HG02885 (cell line): ENCODE data around the gene ADORA2B.
"Not testable (repeated sequence)": the region's sequence is repeated elsewhere in the genome, so short reads cannot be mapped to it uniquely, and the experiment has no call there.

Experiments
- ATAC-seq: cut with Tn5 transposase; IDR thresholded peaks from one replicate; pipeline ENCODE4 v1.9.1; 2021; ENCODE audit warnings: mild to moderate bottlenecking; ENCODE audit not compliant: unreplicated experiment, poor library complexity

Gene ADORA2B

DNA sequence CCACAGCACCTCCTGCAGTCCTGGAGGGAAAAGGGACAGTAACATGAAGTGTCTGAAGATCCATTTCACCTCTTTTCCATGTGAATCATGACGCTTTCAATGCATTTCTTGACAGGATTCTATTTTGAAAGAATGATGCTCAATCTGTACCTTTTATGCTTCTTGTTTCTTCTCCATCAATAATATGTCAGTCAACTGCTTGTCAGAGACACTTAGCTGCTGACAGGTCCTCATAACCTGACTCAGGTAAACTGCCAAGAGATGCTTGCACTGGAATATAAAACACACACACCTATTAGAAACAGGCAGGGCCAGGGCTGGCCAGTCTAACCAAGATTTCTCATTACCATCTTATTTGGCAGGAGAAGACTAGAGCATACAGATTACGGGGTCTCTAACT, 33.0 kb downstream of the ADORA2B start:
- ATAC-seq = no peak

DNA sequence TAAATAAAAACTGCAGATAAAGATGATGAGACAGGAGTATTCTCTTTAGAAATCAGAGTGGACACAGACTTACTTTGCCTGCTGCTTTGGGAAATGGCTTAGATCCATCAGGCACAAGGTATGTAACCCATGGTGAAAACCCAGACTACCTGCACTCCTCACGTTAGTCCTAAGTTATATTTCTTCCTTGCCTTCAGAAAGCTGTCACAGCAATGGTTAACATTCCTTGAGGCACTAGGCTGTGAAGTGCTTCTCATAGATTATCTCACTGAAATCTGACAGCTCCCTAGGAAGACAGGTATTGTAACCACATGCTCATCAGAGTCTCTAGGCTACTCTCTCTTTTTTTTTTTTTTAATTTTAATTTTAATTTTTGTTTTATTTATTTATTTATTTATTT, 33.7 kb downstream of the ADORA2B start:
- no peak for ATAC-seq

DNA sequence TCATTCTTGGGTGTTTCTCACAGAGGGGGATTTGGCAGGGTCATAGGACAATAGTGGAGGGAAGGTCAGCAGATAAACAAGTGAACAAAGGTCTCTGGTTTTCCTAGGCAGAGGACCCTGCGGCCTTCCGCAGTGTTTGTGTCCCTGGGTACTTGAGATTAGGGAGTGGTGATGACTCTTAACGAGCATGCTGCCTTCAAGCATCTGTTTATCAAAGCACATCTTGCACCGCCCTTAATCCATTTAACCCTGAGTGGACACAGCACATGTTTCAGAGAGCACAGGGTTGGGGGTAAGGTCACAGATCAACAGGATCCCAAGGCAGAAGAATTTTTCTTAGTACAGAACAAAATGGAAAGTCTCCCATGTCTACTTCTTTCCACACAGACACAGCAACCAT, 34.1 kb downstream of the ADORA2B start:
- not testable (repeated sequence) for ATAC-seq

DNA sequence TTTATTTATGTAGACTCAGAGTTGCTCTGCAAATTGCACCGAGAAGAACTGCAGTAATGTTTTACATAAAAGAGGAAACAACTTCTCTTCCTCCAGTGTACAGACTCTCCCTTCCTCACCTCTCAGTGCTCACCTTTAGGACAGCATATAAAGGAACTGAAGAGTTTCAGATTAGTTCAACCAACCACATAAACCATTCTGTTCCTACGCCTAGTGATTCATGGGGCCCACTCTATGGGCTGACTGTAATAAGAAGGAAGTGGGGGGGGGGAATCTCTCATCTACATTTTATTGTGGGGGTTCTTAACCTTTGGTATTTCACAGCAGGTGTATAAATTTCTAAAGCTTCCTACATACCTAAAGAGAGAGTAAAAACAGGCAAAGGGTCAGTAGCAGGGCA, 36.3 kb downstream of the ADORA2B start:
- peak; percentile 94 for ATAC-seq

DNA sequence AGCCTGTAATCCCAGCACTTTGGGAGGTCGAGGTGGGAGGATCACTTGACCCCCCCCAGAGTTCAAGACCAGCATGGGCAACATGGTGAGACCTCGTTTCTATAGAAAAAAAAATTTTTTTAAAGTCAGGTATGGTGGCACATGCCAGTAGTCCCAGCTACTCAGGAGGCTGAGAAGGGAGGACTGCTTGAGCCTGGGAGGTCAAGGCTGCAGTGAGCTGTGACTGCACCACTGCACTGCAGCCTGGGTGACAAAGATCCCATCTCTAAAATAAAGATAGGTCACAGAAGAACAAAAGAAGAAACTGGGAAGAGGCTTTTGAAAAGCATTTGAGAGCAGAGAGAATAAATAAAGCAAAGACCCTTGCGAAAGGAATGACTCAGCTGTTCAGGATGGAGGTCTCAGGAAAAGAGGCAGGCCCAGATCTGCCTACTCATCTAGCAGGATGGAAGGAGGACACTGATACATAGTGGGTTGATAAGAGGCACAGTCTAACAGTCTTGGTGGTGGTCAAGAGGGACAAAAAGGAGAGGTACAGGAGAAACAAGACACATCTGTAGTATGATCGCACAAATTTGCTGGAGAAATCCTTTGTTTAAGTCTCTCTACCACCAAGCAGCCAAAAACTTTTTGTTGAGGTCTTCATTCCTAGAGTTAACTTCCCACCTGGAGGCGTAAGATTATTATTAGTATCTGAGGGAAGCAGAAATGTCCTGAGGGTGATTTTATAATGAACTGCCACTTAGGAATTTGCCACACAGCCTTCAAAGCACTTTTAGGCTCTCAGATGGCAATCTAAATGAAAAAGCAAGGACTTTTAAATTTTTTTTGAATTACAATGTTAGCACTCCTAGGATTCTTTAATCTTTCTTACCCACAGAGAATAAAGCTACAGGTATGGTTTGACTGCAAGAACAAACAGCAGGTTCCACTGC, 37.0 kb downstream of the ADORA2B start:
- ATAC-seq = no peak

DNA sequence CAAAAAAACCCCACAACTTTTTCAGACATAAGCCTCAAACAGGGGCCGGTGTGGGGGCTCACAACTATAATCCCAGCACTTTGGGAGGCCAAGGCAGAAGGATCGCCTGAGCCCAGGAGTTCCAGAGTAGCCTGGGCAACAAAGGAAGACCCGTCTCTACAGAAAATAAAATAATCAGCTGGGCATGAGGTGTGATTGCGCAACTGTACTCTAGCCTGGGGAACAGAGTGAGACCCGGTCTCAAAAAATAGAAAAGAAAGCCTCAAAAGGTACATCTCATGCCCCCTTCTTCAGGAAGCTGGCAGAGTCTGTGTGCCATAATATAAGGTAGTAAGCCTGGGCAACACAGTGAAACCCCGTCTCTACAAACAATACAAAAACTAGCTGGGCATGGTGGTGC, 51.4 kb downstream of the ADORA2B start:
- ATAC-seq = no peak

DNA sequence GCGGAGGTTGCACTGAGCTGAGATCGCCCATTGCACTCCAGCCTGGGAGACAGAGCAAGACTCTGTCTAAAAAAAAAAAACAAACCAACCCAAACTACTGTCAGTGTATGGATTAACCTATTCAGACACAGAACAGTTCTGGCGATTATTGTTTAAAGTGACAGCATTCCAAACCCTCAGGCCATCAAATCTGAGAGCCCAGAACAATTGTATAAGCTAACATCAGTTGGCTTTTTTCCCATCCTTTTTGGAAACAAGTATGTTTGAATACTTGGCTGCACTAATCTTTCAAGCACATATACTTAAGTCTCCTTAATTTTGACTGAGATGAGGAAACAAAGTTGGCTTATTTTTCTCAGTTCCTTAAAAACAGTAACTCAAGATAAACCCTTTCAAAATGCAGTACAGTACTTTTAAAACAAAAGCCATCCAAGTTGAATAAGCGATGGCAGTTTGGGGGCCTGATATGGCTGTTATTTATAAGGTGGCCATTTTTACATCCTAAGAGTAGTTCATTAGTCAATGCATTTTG, 53.2 kb downstream of the ADORA2B start:
- ATAC-seq = no peak

DNA sequence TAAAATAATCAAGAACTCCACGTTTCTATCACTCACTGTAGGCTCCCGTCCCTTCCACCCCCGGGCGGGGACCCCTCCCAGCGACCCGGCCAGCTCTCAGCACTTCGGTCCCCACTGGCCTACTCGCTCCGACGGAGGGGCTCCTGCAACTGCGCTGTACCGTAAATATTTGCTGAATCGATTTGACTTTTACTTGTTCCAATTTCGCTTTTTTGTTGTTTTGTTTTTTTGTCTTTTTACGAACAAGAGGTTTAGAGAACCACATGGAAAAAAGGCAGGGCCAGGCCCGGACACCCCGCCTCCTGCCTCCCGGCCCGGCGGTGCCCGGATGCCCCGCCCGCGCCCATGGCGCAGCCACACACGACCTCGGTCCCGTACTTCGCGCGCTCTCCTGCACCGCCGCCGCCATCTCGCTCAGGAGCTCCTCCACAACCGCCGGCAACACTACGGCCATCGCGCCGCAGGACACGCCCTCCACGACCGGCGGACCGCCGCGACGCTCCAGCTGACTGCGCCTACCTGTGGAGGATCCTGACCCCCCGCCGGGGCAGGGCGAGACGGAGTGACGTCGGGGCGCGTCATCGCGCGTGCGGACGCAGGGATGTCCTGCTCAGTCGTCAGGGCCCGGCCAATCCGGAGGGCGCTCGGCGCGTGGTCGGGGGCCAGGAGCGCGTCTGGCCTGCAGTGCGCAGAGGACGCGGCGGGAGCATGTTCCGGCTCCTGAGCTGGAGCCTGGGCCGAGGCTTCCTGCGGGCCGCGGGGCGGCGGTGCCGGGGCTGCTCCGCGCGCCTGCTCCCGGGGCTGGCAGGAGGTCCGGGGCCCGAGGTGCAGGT, 54.4 kb downstream of the ADORA2B start, which contains the start of the genes TTC19 and ZSWIM7:
Gene TTC19, plus strand, starts transcription at position 684 of the 833 bp plus-strand sequence. Its CDS starts 25 bp downstream, at position 709.
Gene ZSWIM7, minus strand, starts transcription at position 564 of the 833 bp plus-strand sequence. Its CDS starts 110 bp downstream, at position 454.
- peak; percentile 95 for ATAC-seq

DNA sequence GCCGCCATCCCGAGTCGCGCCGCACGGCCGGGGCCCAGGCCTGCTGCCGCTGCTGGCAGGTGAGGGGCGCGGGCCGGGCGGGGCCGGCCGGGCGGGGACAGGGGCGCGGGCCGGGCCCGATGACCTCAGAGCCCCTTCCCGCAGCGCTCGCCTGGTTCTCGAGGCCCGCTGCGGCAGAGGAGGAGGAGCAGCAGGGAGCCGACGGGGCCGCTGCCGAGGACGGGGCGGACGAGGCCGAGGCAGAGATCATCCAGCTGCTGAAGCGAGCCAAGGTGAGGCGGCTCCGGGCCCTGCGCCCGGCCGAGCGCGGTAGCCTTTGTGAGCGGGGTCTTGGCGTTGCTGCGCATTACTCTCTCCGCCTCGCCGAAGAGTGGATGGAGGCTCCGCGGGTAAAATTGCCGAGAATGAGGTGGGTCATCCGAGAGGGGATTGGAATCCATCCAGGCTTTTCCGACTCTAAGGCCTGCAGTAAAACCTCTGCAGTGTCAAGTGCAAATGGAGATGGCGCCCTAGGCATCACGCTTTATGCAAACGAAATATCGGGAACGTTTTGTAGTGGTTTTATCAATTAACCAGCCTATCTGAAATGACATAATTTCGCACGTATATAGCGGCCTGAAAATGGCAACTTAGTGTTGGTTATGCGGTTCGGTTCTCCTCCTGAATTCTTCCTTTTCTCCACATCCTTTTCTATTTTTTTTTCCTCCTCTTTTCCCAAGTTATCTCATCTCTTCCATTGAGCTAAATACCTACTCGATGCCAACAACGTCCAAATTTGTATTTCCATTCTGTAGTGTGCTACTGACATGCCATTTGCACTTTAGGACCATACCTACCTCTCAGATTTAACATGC, 55.3 kb downstream of the ADORA2B start:
- peak; percentile 23 for ATAC-seq

DNA sequence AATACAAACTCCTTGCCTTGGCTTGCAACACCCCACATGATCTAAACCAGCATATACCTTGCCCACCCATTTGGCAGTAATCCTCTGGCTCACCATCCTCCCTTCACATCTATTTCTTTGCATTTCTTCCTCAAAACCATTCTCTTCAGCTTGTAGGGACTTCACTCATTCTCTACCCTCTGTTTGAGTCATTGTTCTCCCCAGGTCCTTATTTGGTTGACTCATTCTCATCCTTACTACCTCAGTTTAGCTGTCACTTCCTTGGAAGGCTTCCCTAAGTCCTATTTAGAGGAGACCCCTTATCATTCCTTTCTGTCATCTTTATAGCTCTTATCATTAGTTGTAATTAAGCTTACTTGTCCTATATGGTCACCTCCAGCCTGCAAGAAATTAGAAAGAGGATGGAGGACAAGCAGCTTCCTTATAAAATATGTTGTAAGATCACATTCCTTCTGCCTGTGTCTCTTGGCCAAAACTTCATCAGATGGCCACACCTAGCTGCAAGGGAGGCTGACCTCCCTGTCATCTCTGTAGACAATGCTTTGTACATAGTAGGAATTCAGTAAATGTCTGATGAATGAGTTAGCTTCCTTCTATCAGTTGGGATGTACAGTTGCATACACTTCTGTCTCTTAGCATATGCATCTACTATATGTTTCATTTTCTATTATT, 56.4 kb downstream of the ADORA2B start:
- no peak for ATAC-seq

DNA sequence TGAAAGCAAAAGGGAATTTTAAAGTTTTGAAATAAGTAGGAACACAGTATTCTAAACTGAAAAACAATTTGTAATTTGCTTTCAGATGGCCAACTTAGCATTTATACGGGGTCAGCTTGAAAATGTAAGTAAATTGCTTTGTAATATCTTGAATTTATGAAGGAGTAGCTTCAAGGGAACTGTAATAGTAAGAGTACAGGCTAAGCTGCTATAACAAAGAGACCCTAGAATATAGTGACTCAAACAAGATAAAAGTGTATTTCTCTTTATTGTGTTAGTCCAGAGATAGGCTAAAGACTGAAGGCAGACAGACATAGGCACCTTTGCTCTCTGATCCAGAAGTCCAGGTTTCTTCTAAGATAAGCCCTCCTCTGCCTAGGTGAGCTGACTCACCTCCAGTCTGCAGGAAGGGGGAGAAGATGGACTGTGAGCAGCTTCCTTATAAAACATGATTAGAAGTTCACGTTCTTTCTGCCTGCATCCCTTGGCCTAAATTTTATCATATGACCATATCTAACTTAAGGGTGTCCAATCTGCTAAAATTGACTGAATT, 57.9 kb downstream of the ADORA2B start:
- ATAC-seq = no peak

DNA sequence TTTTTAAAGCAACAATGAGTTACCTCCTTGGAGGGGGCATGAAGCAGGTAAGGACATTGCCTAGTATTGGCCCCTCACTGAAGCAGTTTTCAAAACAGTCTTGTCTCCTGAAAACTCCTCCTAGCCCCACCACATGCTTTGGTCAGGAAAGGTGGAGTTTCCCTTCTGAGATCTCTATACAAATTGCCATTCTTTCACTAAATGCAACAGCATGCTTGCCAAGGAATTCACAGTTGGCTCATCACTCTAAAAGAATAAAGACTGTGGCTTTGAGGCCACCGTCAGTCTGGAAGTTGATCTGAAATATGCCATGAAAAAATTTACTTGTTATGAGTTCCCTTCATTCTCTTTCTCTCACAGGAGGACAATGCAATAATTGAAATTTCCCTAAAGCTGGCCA, 58.9 kb downstream of the ADORA2B start:
- ATAC-seq = no peak

DNA sequence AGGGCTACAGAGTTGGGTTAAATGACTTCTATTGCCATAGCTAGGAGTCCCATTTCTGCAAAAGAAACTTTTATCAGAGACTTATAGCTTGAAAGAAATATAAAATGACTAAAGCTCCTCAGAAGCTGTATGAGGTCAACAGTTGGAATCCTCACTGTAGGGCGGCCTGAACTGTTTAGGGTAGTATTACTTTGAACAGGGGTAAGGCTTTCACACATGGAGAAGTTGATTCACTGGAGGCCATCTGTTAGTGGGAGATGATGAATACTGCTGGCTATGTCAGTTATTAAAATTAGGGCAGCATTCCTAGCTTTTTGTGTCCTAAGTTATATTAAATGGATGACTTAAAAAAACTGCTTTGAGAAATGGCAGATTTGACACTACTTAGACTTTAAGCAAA, 60.7 kb downstream of the ADORA2B start:
- no peak for ATAC-seq

DNA sequence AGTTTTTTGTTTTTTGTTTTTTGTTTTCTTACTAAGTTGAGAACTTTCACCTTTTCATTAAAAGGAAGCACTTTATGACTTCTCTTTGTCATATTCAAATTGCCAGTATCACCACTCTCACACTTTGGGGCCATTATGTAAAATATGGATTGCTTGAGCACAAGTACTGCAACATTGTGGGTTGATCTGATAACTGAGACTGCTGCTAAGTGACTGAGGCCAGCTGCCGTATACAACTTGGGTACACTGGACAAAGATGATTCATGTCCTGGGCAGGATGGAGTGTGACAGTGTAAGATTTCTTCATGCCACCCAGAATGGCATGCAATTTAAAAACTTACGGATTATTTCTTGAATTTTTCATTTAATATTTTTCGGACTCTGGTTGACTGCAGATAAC, 62.5 kb downstream of the ADORA2B start:
- ATAC-seq = no peak

DNA sequence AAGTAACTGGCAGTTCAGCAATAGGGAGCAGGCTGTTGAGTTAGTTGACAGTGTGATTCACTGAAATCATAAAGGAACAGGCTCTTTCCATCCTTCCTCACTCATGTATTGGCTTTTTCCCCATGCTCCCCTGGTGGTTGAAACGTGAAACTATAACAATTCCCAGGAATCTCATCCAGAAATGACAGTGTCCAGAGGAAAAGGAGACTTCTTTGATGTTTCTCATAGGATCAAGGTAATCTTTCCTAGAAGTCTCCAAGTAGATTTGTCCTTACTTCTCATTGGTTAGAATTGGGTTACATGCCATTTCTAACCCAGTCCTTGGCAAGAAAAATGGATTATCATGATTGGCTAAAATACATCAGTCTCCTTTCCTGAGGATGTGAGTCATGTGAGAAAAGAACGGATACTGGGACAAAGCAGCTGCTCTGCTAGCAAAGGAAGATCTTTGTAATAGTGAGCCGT, 69.0 kb downstream of the ADORA2B start:
- no peak for ATAC-seq

DNA sequence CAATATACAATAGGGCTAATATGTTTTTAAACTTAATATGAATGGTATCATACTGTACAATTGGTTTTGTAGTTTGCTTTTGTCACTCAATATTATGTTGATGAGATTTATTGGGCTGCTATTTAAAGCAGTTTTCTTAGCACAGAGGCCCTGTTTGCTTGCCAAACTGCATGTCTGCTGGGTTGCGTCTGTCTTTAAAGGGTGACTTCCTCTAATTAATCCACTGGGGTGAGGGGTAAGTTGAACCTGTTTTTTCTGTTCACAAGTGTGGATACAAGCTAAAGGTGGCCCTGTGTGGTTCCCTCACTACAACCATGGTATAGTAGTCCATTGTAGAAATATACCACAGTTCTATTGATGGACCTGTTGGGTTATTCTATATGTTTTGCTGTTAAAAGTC, 74.4 kb downstream of the ADORA2B start:
- ATAC-seq = no peak

DNA sequence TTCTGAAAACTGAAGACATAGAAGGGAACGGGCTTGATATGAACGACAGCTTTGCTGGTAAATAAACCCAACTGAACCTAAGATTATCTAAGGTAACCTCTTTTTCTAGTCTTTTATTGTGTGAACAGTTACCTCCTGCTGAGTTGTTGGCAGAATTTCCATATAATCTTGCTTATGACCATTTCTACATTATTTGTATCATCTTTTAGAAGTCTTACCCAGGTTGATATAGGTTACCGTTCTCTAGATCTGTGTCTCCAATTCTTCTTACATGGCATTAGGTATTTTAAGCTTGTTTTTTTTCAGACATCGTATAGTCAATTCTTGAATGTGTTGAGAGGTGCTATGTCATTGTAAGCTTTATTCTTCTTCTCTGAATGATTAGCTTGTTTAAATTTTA, 79.0 kb downstream of the ADORA2B start:
- ATAC-seq = no peak

DNA sequence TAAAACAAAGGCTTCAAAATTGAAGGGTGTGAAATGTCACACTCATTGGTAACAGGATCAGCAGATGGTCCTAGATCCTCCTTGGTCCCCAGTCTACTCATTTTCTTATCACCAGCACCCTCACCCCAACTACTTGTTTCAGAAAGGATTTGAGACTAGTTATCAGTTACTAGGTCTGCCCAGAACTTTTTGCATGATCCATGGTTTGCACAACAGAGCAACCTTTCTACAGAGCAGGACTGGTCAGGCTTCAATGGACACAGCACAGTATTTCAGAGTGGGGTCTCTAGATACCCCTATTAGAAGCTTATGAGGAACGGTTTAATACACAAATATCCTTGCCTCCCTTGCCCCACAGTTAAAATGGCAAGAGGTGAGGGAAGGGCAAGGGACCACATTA, 80.3 kb downstream of the ADORA2B start:
- ATAC-seq = no peak
